Measurements from ENCODE around the gene ZSWIM6.

DNA sequence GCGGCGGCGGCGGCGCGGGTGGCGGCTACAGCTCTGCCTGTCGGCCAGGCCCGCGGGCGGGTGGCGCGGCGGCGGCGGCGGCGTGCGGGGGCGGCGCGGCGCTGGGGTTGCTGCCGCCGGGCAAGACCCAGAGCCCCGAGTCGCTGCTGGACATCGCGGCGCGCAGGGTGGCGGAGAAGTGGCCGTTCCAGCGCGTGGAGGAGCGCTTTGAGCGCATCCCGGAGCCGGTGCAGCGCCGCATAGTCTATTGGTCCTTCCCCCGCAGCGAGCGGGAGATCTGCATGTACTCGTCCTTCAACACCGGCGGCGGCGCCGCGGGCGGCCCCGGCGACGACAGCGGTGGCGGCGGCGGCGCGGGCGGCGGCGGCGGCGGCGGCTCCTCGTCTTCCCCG lies 296 bp downstream of the ZSWIM6 start:
- TF ChIP-seq, protein P1, sequence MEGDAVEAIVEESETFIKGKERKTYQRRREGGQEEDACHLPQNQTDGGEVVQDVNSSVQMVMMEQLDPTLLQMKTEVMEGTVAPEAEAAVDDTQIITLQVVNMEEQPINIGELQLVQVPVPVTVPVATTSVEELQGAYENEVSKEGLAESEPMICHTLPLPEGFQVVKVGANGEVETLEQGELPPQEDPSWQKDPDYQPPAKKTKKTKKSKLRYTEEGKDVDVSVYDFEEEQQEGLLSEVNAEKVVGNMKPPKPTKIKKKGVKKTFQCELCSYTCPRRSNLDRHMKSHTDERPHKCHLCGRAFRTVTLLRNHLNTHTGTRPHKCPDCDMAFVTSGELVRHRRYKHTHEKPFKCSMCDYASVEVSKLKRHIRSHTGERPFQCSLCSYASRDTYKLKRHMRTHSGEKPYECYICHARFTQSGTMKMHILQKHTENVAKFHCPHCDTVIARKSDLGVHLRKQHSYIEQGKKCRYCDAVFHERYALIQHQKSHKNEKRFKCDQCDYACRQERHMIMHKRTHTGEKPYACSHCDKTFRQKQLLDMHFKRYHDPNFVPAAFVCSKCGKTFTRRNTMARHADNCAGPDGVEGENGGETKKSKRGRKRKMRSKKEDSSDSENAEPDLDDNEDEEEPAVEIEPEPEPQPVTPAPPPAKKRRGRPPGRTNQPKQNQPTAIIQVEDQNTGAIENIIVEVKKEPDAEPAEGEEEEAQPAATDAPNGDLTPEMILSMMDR (IDR thresholded peaks at IDR 0.05; ENCODE audit: insufficient read depth, low read length, poor library complexity, severe bottlenecking), result no peak
- no peak for TF ChIP-seq EZH2phosphoT487 (conservative IDR thresholded peaks at IDR 0.05; ENCODE audit: low read length)
